A673 (cell line): Measurements from ENCODE around the gene NPS.

Source experiments
- EZH2 ChIP-seq: fragments of 200-600 bp; sonication (generic); IDR thresholded peaks from 2 replicates; pipeline ENCODE4 v1.6.1; 2017; ENCODE audit warnings: borderline replicate concordance, low read depth, mild to moderate bottlenecking, mixed read lengths, antibody characterized with exemption, low read length; ENCODE audit not compliant: poor library complexity, severe bottlenecking
- TF ChIP-seq, protein P1 (sequence below): fragments of 300-800, 200-600 bp; sonication (generic); conservative IDR thresholded peaks from 2 replicates; pipeline ENCODE4 v1.5.1; 2017; ENCODE audit warnings: low read depth, mild to moderate bottlenecking, antibody characterized with exemption, low read length, moderate library complexity, mixed read lengths

DNA sequence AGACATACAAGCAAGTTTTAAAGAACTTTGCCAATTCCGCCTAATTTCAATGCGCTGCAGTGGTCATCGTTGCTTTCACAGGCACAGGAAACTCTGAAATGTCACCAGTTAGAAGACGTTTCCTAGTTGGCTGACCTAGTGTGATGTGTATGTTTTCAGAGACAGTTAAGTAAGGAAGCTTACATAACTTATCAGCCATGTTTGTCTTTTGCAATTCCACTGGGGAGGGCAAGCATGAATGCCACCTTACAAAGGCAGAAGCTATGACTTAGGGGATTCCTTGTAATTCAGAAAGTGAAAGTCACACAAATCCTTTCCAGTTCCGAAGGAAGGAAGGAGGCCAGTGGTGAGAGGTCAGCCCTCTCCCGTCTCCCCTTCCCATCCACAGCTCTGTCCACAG is 15.0 kb upstream of the NPS start:
- TF ChIP-seq, protein P1, sequence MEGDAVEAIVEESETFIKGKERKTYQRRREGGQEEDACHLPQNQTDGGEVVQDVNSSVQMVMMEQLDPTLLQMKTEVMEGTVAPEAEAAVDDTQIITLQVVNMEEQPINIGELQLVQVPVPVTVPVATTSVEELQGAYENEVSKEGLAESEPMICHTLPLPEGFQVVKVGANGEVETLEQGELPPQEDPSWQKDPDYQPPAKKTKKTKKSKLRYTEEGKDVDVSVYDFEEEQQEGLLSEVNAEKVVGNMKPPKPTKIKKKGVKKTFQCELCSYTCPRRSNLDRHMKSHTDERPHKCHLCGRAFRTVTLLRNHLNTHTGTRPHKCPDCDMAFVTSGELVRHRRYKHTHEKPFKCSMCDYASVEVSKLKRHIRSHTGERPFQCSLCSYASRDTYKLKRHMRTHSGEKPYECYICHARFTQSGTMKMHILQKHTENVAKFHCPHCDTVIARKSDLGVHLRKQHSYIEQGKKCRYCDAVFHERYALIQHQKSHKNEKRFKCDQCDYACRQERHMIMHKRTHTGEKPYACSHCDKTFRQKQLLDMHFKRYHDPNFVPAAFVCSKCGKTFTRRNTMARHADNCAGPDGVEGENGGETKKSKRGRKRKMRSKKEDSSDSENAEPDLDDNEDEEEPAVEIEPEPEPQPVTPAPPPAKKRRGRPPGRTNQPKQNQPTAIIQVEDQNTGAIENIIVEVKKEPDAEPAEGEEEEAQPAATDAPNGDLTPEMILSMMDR = no peak
- TF ChIP-seq EZH2 = no peak
